IPS-11a (cell line): ENCODE data around the gene LIMK1.

Experiments used
- H3K4me3 ChIP-seq: one replicate; pipeline ENCODE4 v1.5.1; 2013; ENCODE audit warnings: low read depth, low read length, control low read depth

The LIMK1 gene

DNA sequence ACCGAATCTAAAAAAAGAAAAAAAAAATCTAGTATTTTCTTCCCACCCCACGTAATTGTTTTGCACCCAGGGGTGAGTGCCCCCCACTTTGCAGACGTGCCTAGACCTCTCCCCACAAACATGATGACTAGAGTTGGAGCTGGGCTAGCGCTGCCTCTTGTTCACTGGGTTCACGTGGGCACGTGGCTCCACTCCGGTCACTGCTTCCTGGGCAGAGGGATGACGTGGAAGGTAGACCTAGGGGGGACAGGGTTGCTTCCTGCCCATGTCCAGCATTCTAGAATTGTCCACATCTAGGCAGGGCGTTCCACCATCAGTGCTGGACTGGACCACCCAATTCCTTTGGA is 861 bp upstream of the LIMK1 start:
- H3K4me3 ChIP-seq: peak overlapping the region; percentile 4

DNA sequence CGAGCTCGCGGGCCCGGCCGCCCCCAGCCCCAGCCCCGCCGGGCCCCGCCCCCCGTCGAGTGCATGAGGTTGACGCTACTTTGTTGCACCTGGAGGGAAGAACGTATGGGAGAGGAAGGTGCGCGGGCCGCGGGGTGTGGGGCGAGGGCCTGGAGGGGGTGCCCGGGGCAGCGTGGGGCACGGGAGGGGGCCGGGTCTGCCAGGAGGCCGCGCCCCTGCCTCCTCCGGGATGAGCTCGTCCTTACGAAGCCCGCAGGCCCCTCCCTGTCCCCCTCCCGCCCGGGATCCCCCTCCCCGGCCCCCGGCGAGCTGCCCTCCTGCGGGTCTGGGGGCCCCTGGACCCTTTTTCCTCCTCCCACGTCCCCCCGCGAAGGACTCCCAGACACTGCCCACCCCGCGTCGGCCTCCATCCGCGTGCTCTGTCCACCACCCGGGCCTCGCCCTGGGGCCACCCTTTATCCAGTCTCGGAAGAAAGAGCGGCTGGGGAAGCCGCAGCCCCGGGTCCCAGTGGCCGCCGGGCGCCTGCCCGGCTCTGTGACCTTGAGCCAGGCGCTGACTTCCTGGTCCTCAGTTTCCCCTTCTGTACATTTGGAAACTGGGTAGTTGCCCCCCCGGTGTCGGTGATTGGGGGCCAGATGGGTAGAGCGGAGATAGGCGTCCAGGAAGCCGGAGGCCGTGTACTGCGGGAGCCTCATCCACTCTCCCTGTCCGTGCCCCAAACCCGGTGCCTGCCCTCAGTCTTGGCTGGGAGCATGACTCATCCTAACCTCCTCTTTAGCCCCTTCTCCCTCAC is 521 bp downstream of the LIMK1 start:
- H3K4me3 ChIP-seq: peak overlapping the region; percentile 48

DNA sequence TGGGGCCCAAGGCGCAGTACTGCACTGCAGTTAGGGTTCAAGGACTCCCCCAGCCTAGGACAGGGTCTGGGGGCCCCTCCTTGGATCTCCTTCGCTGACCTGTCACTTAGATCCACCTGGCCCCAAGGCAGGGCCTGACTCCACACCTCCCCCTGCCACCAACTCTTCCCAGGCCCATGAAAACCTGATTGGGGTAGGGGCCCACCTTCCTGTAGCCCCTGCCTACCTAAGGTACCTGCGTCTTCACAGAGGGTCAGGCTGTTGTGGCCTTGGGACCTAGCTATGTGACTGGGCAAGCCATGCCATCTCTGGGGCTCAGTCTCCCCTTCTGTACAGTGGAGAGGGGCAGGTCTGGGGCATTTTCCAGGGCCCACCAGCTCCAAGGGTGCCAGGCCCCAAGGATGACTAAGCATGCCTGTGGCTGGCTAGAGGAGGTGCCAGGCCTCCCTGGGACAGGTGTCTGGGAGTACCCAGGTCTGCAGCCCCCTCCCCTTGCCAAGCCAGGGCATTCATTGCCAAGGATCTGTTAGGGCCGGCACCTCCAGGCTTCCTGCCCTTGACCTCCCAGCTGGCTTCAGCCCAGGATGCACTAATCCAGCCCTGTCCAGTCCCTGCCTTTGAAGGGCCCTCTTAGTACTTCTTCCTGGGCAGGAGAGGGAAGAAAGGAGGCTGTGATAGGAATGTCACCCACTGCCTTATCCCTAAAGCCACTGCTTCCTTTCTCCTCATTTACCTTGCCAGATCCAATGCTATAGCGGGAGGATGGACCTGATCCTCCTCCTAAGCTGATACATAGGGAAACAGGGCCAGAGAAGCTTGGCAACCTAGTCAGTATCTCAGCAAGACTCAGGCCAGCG is 1.3 kb downstream of the LIMK1 start:
- peak overlapping the region; percentile 48 for H3K4me3 ChIP-seq

DNA sequence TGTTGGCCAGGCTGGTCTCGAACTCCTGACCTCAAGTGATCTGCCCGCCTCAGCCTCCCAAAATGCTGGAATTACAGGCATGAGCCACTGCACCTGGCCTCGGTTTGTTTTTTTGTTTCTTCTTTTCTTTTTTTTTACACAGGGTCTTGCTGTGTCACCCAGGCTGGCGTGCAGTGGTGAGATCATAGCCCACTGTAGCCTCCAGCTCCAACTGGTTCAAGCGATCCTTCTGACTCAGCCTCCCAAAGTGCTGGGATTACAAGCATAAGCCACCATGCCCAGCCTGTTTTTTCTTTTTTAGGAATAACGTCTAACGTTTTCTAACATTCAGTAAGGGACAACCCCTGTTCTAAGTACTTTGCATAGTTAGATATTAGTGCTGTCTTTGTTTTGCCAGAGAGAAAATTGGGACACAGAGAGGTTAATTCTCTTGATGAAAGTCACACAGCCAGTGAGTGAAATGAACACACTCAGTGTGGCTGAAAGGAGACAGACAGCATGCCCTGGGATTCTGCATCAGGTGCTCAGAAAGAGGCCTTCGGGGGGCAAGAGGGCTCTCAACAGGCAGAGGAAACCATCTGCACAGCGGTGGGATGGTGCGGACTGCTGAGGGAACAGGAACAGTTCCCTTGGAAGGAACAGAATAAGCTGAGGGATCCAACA is 4.3 kb downstream of the LIMK1 start:
- no peak overlapping the region for H3K4me3 ChIP-seq

- no peak overlapping the region for H3K4me3 ChIP-seq
These were observed 8.8 kb downstream of the LIMK1 start for GRCh38 chr7:74092321-74092963.

- H3K4me3 ChIP-seq: no peak overlapping the region
These were observed 9.4 kb downstream of the LIMK1 start for GRCh38 chr7:74092964-74093471.

DNA sequence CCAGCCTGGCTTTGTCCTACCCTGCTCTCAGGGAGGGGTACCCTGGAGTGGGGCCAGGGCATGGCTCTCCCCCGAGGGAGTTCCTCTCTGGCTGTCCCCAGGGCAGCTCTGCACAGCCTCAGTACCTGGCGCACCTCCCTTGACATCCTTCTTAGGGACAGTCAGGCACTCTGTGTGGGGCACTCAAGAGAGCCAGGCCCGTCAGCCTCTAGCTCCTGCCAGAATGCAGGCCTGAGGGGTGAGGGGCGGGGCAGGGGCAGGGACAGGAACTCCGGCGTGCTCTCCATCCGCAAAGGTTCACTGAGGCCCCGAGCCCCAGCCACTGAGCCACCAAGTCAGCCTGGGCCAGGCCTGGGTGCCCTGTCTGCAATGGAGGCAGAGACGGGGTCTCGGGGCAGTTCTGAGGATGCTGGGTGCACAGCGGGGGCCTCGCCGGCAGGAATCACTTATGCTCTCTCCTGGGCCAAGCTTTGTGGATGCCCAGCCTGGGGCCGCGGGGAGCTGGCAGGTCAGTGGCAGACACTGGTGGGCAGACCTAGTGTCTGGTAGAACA is 10.1 kb downstream of the LIMK1 start:
- no peak overlapping the region for H3K4me3 ChIP-seq

- H3K4me3 ChIP-seq: no peak overlapping the region
These were observed 10.9 kb downstream of the LIMK1 start for GRCh38 chr7:74094224-74095101.

GRCh38 chr7:74095135-74095534 is 11.5 kb downstream of the LIMK1 start:
- H3K4me3 ChIP-seq: no peak overlapping the region

GRCh38 chr7:74097937-74098614 is 14.5 kb downstream of the LIMK1 start:
- no peak overlapping the region for H3K4me3 ChIP-seq

GRCh38 chr7:74099031-74099430 is 15.4 kb downstream of the LIMK1 start:
- H3K4me3 ChIP-seq: no peak overlapping the region

DNA sequence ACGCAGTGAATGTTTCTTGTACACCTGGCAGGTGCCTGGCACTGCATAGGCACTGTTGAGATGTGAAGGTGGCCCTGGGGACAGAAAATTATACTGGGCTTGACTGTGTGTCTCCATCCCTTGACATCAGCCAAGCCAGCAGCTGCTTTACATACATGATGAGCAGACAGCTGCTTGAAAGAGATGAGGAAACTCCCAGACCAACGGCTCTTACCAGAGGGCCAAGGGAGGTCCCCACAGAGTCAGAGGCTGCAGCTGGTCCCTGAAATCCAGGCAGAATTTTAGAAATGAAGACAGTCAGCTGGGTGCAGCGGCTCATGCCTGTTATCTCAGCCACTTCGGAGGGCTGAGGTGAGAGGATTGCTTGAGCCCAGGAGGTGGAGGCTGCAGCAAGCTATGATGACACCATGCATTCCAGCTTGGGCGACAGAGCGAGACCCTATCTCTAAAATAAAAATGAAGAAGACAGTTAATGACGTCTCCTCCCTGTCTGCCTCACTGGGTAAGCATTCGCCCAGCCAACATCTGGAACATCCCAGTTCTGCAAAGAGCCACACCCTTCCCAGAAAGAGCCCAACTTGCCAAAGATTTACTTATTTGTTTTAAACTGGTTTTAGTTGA is 17.6 kb downstream of the LIMK1 start:
- no peak overlapping the region for H3K4me3 ChIP-seq

DNA sequence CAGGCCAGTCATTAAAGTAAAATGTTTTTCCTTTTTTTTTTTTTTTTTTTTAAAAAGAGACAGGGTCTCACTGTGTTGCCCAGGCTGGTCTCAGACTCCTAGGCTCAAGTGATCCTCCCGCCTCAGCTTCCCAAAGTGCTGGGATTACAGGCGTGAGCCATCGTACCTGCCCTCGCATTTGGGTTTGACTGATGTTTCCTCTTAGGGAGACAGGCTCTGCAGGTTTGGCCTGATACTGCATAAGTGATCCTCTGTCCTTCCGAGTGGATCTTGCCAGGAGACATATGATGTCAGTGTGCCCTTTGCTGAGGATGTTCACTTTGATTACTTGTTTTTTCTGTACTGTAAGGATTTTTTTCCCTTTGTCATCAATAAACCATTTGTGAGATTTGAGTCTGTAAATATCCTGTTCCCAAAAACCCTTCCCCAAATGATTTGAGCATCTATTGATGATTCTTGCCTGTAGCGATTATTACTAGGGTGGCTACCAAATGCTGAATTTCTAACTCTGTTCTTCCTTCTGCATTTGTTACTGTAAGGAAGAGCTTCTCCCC is 19.7 kb downstream of the LIMK1 start:
- H3K4me3 ChIP-seq: no peak overlapping the region

GRCh38 chr7:74104702-74105101 is 21.1 kb downstream of the LIMK1 start:
- no peak overlapping the region for H3K4me3 ChIP-seq

DNA sequence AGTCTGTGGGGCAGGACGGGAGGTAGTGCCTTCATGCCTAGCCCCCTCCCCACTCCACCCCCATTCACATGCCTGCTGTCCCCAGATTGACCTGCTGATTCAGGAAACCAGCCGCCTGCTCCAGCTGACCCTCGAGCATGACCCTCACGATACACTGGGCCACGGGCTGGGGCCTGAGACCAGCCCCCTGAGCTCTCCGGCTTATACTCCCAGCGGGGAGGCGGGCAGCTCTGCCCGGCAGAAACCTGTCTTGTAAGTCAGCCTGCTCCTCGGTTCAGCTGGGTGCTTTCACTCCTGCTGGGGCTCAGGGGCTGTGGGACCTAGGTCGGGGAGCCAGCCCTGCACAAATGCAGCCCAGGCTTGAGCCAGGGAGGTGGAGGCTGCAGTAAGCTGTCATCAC is 22.4 kb downstream of the LIMK1 start:
- H3K4me3 ChIP-seq: no peak overlapping the region

DNA sequence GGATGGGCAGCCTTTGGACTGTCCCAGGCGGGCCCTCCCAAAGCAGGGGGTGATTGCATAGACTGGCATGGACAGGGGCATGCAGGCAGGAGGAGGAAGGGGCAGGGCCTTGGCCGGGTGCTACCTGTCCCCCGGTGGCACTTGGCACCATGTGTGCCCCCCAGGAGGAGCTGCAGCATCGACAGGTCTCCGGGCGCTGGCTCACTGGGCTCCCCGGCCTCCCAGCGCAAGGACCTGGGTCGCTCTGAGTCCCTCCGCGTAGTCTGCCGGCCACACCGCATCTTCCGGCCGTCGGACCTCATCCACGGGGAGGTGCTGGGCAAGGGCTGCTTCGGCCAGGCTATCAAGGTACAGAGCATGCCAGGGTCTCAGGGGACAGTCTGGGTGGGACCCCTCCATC is 23.2 kb downstream of the LIMK1 start:
- no peak overlapping the region for H3K4me3 ChIP-seq

DNA sequence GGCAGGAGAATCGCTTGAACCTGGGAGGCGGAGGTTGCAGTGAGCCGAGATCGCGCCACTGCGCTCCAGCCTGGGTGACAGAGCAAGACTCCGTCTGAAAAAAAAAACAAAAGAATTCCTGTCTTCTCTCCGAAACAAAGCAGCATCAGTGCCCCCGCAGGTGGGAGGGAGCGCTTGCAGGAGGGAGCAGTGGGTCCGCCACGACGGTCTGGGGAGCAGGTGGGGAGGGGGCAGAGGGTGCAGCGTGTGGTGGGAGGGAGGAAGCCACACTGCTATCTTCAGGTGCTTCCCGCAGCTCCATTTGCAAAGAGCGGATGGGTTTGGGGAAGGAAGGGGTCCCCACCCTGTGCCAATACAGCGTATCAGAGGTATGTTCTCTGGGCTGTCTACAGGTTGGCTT is 31.7 kb downstream of the LIMK1 start:
- H3K4me3 ChIP-seq: no peak overlapping the region

- no peak overlapping the region for H3K4me3 ChIP-seq
These were observed 32.8 kb downstream of the LIMK1 start for GRCh38 chr7:74116356-74116755.
